HG03280 (cell line): Measurements from ENCODE around the gene CDKN2C.
A peak's percentile ranks its signal among the peaks of the same experiment; 100 is the strongest.

ENCODE experiments used
- ATAC-seq: cut with Tn5 transposase; IDR thresholded peaks from one replicate; pipeline ENCODE4 v1.9.1; 2021; ENCODE audit warnings: mild to moderate bottlenecking, moderate library complexity; ENCODE audit not compliant: unreplicated experiment

Gene CDKN2C

GRCh38 chr1:50964863-50965262 lies 5.2 kb upstream of the CDKN2C start:
- no peak for ATAC-seq

DNA sequence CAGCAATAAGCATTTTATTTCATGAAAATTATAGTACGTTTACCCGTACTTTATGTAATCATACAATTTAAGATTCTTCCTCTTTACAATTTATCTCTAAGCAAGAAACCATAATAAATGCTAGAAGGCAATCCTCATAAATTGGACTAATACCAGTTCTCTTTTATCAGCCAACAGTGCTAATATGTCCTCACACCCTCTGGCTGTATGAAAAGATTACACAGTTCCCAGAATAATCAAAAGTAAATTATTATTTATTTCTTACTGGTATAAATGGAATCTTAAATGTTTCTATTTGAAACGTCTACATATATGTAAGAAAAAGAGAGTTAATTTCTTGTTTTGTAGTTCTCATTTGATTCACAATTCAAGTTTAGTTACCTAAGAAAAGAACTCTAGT lies 3.1 kb upstream of the CDKN2C start:
- no peak for ATAC-seq

DNA sequence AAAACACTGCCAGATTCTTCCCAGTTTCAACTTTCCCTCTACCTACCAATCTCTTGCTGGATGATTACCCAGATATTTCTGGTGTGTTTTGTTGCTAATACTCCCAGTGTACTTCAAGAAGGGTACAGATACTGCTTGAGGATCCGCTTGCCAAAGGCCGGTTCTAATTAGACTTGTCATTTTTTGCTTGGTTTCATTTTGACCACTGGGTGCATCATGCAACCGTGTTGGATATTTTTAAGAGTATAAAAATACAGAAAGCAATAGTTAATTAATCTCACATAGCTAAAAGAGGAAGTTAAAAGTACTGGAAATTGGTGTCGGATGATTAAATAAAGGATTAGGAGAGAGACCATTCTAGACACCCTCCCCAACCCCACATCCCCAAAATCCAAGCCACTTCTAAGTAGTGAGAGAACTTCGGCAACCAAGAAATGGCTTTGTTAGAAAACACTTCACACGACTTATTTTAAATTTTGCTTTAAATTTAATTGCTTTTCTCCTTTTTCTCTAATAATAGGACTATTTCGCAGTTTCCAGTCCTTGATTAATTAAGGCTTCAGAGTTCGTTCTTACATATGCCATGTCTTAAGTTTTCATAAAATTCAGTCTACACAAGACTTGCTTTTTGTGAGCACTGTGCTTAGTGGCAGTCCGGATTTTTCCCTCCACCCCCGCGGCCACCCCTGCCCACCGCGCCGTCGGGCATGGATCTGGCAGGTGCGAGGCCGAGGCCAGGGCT lies 2.5 kb upstream of the CDKN2C start:
- ATAC-seq, result no peak

DNA sequence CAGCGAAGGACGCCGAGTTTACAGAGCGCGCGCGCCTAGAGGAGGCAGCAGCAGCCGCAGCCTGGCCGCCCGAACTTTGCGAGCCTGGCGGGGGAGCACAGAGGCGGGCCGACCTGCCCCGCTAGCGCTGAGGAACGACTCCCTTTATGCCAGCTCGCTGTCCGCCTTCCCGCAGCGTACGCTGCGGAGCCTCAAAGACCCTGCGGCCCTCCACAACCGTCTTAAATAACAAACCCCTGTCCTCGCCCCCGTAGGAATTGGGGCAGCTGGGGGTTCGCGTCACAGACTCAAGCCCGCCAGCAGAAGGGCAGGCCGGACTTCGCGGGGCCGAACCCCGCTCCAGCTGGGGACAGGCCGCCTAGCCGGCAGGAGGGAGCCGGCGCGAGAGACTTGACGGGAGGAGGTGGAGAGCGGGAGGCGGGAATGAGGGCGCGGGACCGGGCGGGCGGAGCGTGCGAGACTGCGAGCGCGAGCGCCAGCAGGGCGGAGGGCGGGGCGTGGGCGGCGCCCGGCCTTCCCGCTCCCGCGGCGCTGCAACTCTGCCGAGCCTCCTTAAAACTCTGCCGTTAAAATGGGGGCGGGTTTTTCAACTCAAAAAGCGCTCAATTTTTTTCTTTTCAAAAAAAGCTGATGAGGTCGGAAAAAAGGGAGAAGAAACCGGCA lies 1.8 kb upstream of the CDKN2C start:
- ATAC-seq, result peak; percentile 70

DNA sequence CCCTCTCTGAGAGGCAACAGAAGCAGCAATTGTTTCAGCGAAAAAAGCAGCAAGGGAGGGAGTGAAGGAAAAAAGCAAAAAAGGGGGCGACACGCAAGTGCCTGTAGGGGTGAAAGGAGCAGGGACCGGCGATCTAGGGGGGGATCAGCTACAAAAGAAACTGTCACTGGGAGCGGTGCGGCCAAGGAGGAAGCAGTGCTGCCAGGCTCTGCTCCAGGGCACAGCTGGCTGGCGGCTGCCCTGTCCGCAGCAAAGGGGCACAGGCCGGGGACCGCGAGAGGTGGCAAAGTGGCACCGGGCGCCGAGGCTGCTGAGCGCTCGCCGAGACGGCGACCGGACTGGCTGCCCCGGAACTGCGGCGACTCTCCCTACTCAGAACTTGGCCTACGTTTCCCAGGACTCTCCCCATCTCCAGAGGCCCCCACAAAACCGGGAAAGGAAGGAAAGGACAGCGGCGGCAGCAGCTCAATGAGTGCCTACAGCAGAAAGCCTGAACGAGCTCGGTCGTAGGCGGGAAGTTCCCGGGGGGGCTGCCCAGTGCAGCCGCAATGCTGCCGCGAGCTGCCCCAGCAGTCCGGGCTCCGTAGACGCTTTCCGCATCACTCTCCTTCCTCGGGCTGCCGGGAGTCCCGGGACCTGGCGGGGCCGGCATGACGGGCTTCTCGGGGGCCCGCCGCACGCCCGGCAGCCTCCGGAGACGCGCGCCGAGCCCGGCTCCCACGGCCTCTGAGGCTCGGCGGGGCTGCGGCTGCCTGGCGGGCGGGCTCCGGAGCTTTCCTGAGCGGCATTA lies 1.0 kb upstream of the CDKN2C start:
- peak; percentile 26 for ATAC-seq

GRCh38 chr1:50970509-50970887 lies 453 bp downstream of the CDKN2C start:
- ATAC-seq, result no peak

DNA sequence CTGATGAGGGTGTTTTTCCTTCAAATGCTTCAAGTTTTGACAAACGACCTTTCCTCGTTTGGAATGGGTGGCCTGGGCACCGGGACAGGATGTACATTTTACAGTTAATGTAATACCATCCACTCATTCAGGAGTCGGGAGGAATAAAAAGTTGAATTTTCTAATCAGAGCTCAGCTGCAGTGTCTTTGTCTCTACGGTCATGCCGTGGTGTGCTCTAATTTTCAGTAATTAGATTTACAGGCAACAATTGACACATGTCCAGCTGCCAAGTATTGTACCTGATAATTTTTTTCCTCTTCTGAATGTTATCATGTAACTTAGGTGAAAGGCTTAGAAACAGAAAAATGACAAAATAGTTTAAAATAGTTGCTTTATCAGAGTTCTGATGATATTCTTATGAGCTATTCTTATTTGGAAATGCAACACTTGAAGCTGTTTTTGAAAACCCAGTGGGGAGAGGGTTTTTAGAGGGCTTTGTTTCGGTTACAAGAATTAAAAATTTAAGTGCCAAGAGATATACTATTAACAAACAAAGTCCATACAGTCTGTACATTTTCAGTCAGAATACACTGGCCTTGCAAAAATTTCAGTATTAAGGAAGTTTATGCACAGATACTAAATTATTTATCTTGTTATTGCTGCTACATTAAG lies 1.0 kb downstream of the CDKN2C start:
- ATAC-seq, result no peak

GRCh38 chr1:50971748-50972305 lies 1.8 kb downstream of the CDKN2C start:
- no peak for ATAC-seq

DNA sequence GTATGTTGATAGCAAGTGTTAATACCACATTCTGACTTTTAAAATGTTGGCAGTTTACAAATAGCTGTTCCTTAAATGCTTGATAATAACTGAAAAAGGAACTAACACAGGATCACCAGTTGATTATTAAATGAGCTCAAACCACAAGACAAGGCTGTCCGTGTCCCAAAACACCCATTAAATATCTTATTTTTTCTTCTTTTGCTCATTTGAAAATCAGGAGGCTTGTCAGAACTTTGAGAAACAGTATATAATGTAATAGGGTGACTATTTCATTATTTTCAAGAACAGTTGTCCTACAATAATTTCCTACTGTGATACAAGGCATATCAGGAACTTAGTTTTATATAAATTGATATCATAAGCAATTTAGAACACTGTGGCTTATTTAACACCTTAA lies 2.7 kb downstream of the CDKN2C start:
- no peak for ATAC-seq

GRCh38 chr1:50973255-50973654 lies 3.2 kb downstream of the CDKN2C start:
- no peak for ATAC-seq

DNA sequence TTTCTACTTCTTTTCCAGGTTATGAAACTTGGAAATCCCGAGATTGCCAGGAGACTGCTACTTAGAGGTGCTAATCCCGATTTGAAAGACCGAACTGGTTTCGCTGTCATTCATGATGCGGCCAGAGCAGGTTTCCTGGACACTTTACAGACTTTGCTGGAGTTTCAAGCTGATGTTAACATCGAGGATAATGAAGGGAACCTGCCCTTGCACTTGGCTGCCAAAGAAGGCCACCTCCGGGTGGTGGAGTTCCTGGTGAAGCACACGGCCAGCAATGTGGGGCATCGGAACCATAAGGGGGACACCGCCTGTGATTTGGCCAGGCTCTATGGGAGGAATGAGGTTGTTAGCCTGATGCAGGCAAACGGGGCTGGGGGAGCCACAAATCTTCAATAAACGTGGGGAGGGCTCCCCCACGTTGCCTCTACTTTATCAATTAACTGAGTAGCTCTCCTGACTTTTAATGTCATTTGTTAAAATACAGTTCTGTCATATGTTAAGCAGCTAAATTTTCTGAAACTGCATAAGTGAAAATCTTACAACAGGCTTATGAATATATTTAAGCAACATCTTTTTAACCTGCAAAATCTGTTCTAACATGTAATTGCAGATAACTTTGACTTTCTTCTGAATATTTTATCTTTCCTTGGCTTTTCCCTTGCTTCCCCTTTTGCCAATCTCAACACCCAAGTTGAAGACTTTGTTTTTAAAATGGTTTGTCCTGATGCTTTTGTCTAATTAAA lies 4.0 kb downstream of the CDKN2C start:
- no peak for ATAC-seq

- no peak for ATAC-seq
Observed at GRCh38 chr1:50974618-50974935, 4.5 kb downstream of the CDKN2C start.

- no peak for ATAC-seq
Observed at GRCh38 chr1:50975436-50975835, 5.4 kb downstream of the CDKN2C start.

DNA sequence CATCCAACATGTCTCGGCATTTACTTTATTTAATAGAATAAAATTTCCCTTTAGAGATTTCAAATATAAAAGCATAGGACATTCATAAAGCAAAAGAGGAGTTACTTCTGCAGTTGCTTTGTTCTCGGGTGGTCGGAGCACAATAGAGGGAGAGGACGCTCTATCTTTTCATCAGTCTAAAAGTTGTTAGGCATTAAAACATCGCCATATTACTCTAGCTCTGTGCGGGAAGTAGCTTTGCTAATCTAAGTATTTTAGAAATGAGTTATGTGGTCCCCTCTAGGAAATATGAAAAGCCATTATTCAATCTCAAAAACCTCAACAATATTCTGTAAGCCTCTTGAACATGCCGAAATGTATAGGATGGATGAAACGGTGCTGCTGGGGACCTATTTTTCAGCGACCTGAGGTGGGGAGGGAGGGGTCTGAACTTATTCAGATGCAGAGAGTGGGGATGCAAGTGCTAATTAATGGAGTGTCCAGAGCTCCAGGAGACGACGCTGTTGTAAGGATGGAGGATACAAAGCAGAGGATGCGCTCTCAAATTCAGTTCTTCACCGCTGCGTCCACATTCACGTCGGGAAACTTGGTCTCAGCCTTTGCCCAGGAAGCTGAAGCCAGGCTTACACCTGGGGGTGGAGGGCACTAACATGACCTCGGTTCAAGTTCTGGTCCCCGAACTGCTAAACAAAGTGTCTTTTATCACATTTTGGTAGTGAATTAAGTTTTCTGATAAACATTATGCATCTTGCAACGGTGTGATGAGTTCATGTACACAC lies 6.3 kb downstream of the CDKN2C start:
- no peak for ATAC-seq

DNA sequence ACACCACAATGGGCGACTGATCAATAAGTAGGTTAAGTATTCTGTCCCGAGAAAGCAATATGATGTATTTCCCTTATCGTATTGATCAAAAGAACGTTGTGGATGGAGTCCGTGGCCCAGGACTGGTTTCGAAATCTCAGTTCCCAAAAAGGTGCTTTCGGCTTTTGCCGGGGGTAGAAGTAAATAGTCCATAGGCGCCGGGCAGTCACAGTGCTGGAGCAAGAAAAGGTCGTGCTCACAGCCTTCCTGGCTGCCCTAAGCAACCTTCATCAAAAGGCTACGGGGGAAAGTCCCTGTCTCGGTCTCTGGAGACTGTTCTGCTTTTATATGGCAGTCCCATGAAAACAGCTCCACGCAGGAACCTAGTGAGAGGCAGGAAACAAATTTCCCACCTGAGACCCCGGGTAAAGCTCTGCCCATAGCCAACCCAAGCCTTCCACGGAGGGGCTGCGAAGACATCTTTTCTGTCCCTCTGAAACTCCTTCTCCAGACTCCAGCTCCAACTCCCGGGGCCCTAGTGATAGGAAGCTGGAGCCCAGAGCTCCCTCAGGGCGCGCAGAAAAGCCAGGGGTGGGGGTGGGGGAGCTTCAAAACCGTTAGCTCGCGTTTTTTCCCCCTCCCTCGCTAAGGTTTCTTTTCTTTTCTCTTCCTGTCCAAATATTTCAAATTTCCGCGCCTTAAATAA lies 7.0 kb downstream of the CDKN2C start:
- no peak for ATAC-seq

GRCh38 chr1:50977575-50978143 lies 7.6 kb downstream of the CDKN2C start:
- peak; percentile 56 for ATAC-seq

DNA sequence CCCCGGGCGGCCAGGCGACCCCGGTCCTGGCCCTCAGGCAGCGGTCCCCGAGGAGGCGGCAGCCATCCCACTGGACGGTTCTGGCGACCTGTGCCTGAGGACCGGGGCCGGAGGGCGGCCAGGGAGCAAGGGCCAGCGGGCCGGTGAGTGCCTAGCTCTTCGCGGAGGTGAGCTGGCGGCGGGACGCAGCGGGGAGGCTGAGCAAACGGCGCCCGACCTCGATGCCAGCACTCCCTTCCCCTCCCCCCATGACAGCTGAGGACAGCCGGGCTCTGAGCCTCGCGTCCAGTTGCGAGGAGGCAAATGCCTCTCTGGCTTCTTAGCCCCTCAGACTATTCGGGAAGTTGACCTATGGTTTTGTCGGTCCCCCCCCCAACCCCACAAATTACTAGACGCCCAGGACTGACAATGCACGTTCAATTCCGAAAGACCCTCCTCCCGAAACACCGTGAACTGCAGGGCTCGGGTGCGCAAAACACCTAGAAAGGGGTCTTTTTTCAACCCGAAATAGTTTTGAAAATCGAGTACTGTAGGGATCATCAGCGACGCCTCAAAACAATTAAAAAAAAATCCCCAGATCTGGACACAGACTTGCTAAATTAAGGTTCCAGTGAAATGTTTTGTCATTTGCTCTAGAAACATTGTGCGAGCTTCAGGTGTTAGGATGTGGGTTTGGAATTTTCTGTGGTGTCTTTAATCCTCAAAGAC lies 8.3 kb downstream of the CDKN2C start:
- peak; percentile 31 for ATAC-seq
